GM21528 (cell line): ENCODE results near the gene DFFA.
"Not testable (repeated sequence)": the region's sequence is repeated elsewhere in the genome, so short reads cannot be mapped to it uniquely, and the experiment has no call there.

ENCODE experiments used
- ATAC-seq: cut with Tn5 transposase; IDR thresholded peaks from one replicate; pipeline ENCODE4 v1.9.1; 2021; ENCODE audit warnings: mild to moderate bottlenecking, moderate library complexity; ENCODE audit not compliant: unreplicated experiment, low FRiP score

DFFA gene

GRCh38 chr1:10470043-10470442 is 2.3 kb downstream of the DFFA start:
- ATAC-seq: no peak

GRCh38 chr1:10467078-10467477 is 5.3 kb downstream of the DFFA start:
- ATAC-seq: no peak

GRCh38 chr1:10459184-10459583 is 13.1 kb downstream of the DFFA start:
- ATAC-seq: no peak

- ATAC-seq: no peak
Observed at GRCh38 chr1:10457875-10458274, 14.5 kb downstream of the DFFA start.

GRCh38 chr1:10457462-10457861 is 14.9 kb downstream of the DFFA start:
- not testable (repeated sequence) for ATAC-seq

- ATAC-seq: no peak
Observed at GRCh38 chr1:10456661-10457060, 15.7 kb downstream of the DFFA start.

GRCh38 chr1:10456048-10456447 is 16.3 kb downstream of the DFFA start:
- no peak for ATAC-seq

GRCh38 chr1:10451287-10451686 is 21.0 kb downstream of the DFFA start:
- ATAC-seq: no peak

GRCh38 chr1:10450836-10451235 is 21.5 kb downstream of the DFFA start:
- ATAC-seq: no peak

- no peak for ATAC-seq
Observed at GRCh38 chr1:10450156-10450814, 22.0 kb downstream of the DFFA start.

- ATAC-seq: no peak
Observed at GRCh38 chr1:10449751-10450150, 22.6 kb downstream of the DFFA start, which contains the start of gene CORT. TSS of gene CORT (plus strand) at chr1:10450031. CDS start at chr1:10450224, 193 bp downstream.

- no peak for ATAC-seq
Observed at GRCh38 chr1:10446790-10447422, 25.4 kb downstream of the DFFA start.

GRCh38 chr1:10444795-10445397 is 27.4 kb downstream of the DFFA start:
- no peak for ATAC-seq

- no peak for ATAC-seq
Observed at GRCh38 chr1:10444248-10444647, 28.1 kb downstream of the DFFA start.

- ATAC-seq: no peak
Observed at GRCh38 chr1:10440794-10441193, 31.5 kb downstream of the DFFA start.

- ATAC-seq: no peak
Observed at GRCh38 chr1:10440305-10440704, 32.0 kb downstream of the DFFA start.

- no peak for ATAC-seq
Observed at GRCh38 chr1:10438677-10439163, 33.6 kb downstream of the DFFA start.

- ATAC-seq: no peak
Observed at GRCh38 chr1:10437052-10437451, 35.3 kb downstream of the DFFA start.

GRCh38 chr1:10434590-10434989 is 37.7 kb downstream of the DFFA start:
- ATAC-seq: no peak

- no peak for ATAC-seq
Observed at GRCh38 chr1:10433790-10434189, 38.5 kb downstream of the DFFA start.

GRCh38 chr1:10432910-10433700 is 39.2 kb downstream of the DFFA start:
- no peak for ATAC-seq
